ENCODE measurements around the gene GNAI2.
"Not testable (repeated sequence)": the region's sequence is repeated elsewhere in the genome, so short reads cannot be mapped to it uniquely, and the experiment has no call there.

GNAI2 gene

DNA sequence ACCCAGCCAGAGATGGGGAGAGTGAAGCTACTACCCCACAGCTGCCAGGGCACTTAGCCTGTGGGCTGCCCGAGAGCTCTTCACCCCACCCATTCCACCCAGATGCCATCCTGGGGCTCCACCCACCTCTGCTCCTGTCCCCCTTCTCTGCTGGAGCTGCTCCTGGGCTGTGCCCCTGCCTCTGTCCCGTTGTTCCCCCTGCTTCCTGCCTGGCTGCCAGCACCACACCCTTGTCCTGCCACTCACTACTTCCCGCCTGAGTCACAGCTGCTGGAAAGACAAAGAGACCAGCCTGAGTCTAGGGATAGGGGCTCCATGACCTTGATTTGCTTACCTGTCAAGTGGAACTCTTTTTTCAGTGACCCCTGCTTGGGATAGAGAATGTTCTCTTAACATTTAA is 12.4 kb downstream of the GNAI2 start:
- no peak for DNase-seq

DNA sequence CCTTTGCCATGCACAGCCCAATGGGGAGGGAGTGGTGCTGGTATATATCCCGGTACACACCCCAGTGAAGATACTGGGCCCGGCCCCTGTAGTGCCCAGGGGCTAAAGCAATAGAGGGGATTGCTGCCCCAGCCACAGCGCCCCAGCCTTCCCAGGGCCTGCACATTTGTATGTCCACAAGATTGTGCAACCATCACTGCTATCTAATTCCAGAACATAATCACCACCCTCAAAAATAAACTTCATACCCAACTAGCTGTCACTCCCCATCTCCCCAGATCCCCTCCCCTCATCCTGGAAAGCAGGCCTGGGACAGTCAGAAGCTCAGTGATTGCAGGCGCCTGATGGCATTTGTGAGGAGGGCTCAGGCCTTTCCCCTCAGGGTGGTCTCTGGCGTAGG is 13.5 kb downstream of the GNAI2 start:
- DNase-seq: no peak

DNA sequence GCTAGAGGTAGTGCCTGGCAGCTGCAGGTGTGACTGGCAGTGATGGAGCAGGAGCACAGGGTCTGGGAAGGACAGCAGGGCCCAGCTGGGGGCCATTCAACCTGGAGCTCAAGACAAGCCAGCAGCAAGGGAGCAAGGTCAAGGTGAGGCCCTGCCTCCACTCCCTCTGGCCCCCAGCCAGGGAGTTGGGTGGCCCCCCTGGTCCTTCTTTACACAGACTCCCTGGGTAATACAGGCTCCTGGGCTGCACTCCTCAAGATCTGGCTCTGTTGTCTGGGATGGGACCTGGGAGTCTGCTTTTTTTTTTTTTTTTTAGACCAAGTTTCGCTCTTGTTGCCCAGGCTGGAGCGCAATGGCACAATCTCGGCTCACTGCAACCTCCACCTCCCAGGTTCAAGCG is 14.5 kb downstream of the GNAI2 start:
- no peak for DNase-seq

DNA sequence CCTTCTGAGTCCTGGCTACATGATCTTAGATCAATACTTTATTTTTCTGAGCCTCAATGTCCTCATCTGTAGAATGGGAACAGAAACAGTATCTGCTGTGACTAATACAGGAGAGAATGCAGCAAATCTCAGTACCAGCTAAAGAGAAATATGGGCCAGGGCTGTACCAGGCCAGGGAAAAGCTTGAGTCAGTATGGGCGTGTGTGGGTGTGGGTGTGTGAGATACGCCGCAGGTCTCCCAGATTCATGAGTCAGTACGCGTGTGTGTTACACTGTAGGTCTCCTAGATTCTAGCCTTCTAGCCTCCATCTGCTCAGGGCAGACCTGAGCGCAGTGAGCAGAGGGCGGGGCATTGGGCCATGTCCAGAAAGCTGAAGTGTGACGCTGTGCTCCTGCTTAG is 15.2 kb downstream of the GNAI2 start:
- DNase-seq: no peak

DNA sequence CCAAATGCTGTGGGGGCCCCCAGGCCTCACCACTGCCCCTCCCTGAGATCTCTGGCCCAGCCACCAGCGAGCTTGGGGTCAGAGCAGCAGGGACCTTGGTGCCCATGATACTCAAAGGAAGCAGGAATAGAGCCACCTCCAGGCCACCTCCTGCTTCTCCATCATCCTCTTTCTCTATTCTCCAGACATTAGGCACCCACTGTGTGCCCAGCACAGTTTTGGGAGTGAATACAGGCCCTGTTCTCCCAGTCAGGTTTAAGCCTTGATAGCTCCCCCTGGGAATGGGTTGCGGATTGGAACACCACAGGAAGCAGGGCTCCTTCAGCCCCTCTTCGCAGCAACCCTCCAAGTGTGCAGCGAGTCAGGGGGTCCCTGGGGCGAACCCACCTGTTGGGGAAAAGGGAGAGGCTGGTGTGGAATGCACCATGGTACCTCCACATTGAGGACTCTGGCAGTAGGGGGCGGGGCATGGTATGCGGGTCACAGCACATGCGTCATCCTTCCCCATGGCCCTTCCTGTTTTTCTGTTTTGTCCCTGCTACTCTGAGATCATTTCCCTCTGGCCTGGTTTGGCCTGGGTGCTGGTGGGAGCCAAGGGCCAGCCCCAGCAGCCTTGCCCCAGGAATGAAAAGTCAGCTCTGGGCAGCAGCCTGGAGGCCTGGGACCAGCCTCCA is 18.7 kb downstream of the GNAI2 start:
- DNase-seq: no peak

DNA sequence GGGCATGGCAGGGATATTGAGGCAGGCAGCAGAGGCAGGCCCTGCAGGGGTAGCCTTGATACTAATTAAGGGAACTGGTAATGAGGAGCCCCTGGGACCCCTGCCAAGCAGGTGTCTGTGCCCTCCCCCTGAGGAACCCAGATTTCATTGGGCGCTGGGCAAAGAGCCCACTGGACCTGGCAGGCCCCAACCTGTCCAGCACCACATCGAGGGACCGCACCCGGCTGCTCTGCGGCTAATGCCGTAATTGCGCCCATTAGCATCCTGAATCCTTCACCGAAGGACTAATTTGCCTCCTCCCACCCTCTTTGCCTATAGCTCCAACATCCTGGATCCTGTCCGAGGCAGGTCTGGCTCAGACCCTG is 19.2 kb downstream of the GNAI2 start:
- no peak for DNase-seq

DNA sequence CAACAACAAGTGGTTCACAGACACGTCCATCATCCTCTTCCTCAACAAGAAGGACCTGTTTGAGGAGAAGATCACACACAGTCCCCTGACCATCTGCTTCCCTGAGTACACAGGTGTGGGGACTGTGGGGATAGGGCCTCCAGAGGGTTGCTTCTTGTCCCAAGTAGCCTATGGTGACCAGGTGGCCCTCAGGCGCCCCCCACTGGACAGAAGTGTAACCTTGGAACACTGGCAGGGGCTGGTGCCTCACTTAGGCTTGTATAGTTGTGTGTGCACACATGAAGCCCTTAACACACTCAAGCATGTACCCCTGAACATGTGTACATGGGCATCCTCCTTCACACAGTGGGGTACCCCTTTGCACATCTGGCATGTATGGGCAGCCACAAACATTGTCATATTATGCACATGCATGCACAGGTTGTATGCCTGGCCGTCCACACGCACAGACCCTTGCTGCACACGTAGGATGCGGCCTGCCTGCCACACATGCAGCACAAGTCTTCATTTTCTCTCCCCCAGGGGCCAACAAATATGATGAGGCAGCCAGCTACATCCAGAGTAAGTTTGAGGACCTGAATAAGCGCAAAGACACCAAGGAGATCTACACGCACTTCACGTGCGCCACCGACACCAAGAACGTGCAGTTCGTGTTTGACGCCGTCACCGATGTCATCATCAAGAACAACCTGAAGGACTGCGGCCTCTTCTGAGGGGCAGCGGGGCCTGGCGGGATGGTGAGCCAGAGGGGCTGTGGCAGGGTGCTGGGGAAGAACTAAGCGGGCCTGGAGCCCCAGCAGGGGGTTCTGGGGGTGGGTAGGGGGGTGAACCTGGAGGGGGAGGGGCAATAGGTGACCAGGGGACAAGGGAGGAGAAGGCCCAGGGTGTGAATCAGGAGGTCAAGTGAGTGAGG is 21.2 kb downstream of the GNAI2 start:
- no peak for DNase-seq

DNA sequence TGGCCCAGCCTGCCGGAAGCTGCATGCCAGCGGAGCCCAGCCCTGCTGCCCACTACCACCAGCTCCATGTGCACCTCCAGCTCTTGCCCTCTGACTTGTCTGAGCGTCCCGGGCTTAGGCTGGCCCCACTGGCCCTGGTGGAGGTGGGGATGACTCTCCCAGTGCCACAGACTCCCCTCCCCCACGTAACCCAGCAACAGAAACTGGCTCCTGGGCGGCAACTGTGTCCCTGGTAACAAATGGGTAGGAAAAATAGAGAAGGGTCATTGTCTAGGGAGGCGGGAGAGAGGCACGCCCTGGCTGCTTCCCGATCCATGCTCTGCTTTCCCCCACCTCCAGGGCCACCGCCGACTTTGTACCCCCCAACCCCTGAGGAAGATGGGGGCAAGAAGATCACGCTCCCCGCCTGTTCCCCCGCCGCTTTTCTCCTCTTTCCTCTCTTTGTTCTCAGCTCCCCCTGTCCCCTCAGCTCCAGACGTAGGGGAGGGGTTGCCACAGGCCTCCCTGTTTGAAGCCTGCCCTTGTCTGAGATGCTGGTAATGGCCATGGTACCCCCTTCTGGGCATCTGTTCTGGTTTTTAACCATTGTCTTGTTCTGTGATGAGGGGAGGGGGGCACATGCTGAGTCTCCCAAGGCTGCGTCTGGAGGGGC is 22.2 kb downstream of the GNAI2 start:
- no peak for DNase-seq

DNA sequence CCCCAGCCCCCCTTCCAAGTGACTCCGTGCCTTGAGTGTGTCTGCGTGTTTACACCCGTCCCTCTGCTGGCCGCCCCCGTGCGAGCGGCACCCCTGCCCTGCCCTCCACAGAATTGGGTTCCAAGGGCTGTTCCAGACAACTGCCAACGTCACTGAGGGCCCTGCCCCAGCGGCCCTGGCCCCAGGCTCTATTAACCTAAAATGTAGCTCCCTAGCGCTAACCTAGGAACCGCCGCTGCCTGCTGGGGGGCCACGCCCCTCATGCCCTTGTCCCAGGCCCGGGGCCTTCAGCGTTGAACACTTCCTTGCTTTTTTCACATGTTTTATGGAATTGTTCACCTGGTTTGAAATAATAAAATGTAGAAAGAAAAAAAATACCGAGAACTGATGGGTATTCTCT is 23.0 kb downstream of the GNAI2 start:
- DNase-seq: no peak

DNA sequence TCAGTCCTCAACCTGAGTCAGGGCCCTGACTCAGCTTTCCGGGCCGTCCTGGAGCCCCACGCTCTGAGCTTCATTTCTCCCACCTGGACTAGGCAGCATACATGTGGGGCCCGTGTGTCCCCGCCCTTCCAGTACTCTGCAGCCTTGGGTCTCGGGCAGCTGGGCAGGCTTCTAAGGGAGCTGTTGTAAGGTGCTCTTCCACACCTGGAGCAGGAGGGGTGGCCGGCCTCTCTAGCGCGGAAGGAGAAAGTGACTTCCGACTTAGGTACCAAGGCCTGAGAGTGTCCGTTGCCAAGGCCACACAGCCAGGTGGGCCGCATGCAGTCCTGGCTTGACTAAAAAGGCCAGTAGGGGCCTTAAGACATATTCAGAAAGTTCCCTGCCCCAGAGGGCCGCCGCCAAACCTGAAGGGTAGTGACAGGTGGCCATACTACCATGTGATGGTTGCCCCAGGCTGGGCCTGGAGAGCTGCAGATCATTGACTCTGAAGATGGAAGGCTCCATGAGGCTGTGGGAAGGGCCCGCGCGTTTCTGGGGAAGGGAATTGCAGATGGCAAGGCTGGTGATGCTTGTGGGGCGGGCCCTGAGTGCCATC is 23.5 kb downstream of the GNAI2 start:
- no peak for DNase-seq

DNA sequence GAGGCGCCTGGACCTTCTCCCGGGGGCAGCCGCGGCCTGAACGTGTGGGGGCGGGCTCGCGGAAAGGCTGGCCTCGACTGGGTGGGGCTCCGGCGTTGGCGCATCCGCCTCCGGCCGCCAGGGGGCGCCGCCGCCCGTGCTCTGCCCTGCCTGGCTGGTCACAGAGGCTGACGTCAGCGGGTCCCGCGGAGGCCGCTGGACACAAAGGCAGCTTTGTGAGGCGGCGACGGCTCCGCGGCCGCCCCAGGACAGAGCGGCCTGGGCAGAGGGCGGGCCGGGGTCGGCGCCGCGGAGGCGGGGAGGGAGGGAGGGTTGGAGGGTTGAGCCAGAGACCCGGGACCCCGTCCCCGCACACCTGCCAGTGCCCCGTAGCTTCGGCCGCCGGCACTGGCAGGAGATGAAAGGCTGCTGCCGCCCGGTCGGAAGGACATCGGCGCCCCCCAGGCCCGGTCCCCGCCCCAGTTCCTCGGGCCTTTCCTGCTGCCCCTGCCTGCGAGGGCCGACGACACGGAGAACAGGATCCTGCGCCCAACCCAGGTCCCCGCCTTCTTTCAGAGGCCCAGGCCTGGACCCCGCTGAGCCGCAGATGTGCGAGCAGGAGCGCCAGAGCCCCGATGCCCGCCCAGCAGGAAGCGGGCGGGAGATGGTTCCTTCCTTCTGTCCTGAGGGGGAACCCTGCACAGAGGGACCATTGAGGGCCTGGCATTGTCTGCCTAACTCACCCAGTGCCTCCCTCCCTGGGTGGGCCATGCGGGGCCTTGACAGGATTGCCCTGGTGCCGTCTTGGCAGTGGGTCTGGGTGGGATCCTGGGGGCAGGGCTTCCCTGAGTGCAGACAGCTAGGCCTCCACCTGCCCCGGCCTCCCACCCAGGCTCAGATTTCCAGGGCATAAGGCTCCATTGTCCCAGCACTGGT is 24.3 kb downstream of the GNAI2 start:
- DNase-seq: peak; percentile 67

DNA sequence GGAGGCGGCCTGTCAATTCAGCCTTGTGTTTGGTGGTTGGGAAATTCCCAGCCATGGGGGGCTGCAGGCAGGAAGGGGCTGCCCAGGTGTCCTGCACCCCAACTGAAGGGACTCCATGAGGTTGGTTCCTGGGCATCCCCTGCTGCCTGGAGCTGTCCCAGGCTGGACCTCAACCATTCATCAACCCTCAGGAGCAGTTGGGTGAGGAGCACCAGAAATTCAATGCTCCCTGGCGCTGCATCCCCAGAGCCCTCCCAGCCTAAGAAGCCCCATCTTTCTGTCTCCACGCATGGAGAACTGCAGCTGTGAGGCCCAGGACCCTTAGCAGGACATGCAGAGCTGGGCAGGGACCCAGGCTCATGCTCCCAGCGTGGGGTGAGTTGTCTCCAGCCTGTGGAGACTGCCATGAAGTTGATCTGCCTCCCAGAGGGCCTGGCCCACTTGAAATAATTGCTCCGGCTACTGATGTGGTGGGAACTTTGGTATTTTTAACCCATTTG is 25.0 kb downstream of the GNAI2 start:
- DNase-seq: no peak

DNA sequence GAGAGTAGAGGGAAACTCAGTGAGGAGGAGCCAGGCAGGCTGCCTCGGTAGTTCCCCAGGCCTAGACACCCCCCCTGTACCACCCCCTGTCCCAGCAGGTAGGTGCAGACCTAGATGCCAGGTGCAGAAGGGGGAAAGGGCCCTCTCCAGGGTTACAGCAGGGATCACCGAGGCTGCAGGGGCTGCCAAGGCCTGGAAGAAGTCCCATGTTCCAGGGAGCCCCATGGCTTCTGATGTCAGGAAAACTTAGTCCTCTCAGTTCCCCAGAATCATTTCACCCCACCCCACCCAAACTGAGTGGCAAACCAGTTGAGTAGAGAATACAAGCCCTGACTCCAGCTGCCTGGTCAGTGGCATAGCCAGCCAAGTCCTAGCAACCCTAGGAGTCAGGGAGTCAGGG is 25.5 kb downstream of the GNAI2 start:
- DNase-seq: no peak

DNA sequence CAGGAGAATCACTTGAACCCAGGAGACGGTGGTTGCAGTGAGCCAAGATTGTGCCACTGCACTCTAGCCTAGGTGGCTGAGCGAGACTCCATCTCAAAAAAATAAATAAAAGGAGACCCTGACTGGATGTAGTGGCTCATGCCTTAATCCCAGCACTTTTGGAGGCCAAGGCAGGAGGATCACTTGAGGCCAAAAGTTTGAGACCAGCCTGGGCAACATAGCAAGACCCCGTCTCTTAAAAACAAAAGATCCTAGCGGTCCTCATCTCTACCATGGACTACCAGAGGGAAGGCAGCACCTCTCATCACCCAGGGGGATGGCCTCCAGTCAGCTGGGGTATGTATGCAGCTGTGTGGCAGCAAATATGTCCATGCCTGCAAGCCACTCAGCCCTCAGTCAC is 26.2 kb downstream of the GNAI2 start:
- not testable (repeated sequence) for DNase-seq

DNA sequence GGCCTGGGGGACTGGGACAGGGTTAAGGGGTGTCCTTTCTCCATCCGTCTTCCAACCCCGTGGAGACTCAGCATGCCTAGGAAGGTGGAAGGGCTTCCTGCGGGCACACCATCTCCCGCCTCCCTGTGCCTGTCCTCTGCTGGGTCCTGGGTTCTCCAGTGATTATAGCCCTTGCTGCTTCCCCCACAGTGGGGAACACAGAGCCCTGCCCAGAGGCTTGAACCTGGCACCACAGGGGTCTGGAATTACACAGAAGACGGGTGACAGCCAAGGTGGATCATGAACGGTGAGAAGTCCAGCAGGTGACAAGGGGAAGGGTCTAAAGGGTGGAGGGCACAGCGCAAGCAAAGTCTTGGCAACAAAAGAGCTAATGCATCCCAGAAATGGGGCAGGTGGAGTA is 26.8 kb downstream of the GNAI2 start:
- DNase-seq: no peak

DNA sequence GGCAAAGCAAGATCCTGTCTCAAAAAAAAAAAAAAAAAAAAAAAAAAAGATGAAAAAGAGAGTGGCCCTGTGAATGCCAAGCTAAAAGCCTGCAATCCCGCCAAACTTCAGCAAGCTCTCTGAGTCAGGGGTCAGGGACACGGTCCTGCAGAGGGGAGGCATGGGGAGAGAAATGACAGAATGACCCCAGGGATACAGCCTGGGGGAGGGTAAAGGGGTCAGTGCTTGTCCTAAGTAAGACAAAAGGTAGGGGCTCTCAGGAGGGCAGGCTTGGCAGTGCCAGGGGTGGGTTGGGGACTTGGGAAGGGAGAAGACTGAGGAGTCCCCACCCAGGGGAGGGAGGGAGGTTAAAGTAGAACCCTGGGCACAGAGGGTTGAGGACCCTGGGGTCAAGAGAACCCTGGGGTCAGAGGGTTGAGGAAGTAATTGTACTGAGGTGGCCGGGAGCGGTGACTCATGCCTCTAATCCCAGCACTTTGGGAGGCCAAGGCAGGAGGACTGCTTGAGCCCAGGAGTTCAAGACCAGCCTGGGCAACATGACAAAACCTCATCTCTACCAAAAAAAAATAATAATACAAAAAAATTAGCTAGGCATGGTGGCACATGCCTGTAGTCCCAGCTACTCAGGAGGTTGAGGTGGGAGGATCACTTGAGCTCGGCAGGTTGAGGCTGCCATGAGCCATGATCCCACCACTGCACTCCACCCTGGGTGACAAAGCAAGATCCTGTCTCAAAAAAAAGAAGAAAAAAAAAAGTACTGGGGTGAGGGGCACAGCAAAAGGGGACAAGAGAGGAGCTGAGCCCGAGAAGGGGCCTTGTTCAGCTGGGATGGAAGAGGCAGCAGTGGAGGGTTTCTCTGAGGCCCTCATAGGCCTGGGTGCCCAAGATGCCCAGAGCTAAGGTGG is 27.7 kb downstream of the GNAI2 start:
- DNase-seq: no peak

DNA sequence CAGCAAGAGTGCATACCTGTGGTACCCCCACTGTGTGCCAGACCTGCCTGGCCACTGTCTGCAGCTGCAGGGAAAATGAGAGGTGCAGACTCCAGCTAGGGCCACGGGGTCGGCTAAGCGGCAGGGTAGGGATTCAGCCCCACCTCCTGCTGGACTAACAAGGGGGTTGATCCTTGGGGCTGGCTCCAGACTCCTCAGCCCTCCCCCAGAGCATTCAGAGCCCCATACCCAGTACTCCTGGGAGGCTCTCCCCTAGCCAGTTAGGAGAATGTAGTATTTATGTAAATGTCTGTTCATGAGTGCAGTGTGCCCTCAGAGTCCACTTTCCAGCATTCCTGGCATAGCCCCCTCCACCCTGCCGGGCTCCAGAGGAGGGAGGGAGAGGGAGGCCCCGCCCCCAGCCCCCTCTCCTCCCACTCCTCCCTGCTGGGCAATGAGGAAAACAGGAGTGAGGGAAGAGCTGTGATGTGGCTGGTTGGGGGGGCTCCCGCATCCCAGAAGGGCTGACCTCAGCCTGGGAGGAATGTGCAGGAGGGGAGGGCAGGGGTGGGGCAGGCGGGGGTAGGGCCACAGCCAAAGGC is 28.5 kb downstream of the GNAI2 start:
- DNase-seq: no peak

DNA sequence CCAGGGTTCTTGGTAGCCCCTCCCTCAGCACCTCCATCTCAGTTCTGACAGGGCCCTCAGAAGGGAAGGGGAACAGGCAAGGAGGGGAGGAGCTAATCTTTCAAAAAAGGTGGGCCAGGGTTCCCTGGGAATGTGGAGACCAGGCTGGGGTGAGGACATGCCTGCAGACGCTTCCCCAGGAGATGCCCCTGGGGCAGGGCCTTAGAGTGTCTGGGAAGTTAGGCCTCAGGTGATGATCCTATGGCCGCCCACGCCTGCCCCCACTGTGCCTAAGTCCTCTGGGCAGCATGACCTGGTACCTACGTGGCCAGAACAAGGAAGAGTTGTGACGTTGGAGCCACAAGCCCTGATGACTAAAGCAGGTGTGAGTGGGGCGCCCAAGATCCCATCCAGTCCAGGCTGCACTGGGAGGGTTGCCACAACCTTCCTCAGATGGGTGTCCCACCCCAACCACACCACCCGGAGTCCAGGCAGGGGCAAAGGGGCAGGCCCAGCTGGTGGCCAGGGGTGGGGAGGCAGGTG is 29.0 kb downstream of the GNAI2 start:
- no peak for DNase-seq

DNA sequence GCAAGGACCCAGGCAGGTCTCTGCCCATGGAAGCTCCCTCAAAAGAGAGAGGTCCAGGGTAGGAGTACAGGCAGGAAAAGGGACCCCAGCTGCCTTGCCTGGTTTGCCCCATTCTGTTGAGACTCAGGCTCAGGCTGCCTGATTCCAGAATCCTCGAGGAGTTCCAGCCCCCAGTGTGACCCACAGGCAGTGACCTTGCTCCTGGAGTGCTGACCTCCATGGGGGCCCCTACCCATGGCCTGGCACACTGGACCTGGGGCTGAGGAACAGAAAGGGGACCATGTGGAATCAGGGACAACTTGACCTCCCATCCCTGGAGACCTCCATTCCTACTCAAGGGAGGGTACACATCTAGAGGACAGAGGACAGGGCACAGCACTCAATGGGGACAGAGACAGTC is 29.6 kb downstream of the GNAI2 start:
- DNase-seq: no peak

DNA sequence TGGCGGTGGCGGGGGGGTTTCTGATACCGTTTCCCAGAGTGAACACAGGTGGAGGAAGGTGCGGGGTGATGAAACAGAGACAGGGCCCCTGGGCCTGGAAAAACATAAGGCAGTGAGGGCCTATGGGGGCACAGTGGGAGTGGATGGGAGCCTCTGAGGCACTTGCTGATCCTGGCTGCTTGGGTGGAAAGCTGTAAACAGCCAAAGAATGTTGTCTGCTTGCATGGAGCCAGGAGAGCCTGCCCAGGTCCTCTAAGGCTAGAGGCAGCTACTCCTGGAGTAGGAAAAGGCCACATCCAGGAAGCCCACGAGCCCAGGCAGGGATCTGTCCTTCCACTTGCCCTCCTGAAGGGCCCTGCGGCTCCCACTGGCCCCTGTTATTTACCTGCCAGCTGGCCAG is 30.0 kb downstream of the GNAI2 start:
- no peak for DNase-seq

DNA sequence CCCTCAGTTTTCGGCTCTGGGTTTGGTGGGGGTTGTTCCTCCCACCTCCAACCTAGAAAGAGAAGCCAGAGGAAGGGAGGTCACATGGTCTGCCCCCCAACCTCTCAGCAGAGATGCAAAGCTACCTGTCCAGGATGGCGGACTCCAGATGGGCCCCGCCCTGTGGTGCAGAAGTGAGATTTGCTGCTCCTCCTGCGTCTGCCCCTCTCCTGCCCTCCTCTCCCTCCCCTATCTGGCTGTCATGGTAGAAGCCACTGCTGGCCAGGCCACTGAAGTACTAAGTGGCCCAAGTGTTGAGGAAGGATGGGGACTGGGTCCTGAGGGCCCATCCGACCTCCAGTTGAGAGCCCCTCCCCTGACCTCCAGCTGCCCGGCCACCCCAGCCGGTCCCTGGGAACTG is 30.8 kb downstream of the GNAI2 start:
- DNase-seq: no peak

All from activated effector memory CD4-positive, alpha-beta T cell treated with Interleukin-2 at 50 U/mL for 16 hours (primary cell).